HepG2 (cell line): ENCODE measurements around the gene HS3ST5. TPM values are rescaled to one million over a fixed set of nuclear protein-coding genes. Genes with fewer than 3 reads are reported as not detected.

Experiments used
- ARID3A ChIP-seq: IDR thresholded peaks from 2 replicates; pipeline ENCODE4 v1.6.1; 2012; ENCODE audit warnings: low read depth, low read length, improper control_type of control experiment
- CERS6 ChIP-seq: sonication (generic); formaldehyde crosslinking; IDR thresholded peaks from 2 replicates; pipeline ENCODE4 v1.5.0; 2020; ENCODE audit warnings: missing genetic modification reagents
- FOXA3 ChIP-seq: IDR thresholded peaks from 2 replicates; pipeline ENCODE4 v1.6.1; 2016; ENCODE audit warnings: missing genetic modification reagents, missing compliant biosample characterization
- HDAC1 ChIP-seq: sonication (generic); formaldehyde crosslinking; IDR thresholded peaks from 2 replicates; pipeline ENCODE4 v1.5.1; 2020; ENCODE audit warnings: mild to moderate bottlenecking, missing genetic modification reagents
- ISL2 ChIP-seq: sonication (generic); formaldehyde crosslinking; IDR thresholded peaks from 2 replicates; pipeline ENCODE4 v1.5.0; 2020; ENCODE audit warnings: missing genetic modification reagents
- KDM1A ChIP-seq: IDR thresholded peaks from 2 replicates; pipeline ENCODE4 v1.6.1; 2016; ENCODE audit warnings: missing compliant biosample characterization
- KIAA2018 ChIP-seq: sonication (generic); formaldehyde crosslinking; IDR thresholded peaks from 2 replicates; pipeline ENCODE4 v1.5.0; 2020; ENCODE audit warnings: mild to moderate bottlenecking, missing genetic modification reagents, borderline replicate concordance
- MIER2 ChIP-seq: IDR thresholded peaks from 2 replicates; pipeline ENCODE4 v1.6.1; 2016; ENCODE audit warnings: missing biosample characterization, missing genetic modification reagents
- MXD1 ChIP-seq: sonication (generic); formaldehyde crosslinking; IDR thresholded peaks from 2 replicates; pipeline ENCODE4 v1.4.0; 2020; ENCODE audit warnings: mild to moderate bottlenecking, missing genetic modification reagents
- NCOA2 ChIP-seq: sonication (generic); formaldehyde crosslinking; IDR thresholded peaks from 2 replicates; pipeline ENCODE4 v1.8.0; 2022; ENCODE audit warnings: inconsistent platforms
- NFYC ChIP-seq: IDR thresholded peaks from 2 replicates; pipeline ENCODE4 v1.6.1; 2016; ENCODE audit warnings: missing genetic modification reagents, missing compliant biosample characterization
- POLR2G ChIP-seq: fragments of 200-400 bp; formaldehyde crosslinking; IDR thresholded peaks from 2 replicates; pipeline ENCODE4 v1.6.1; 2018; ENCODE audit warnings: mild to moderate bottlenecking, low read depth, low read length, moderate library complexity
- RFXAP ChIP-seq: sonication (generic); formaldehyde crosslinking; IDR thresholded peaks from 2 replicates; pipeline ENCODE4 v1.4.0; 2020; ENCODE audit warnings: missing genetic modification reagents, borderline replicate concordance
- SP140L ChIP-seq: sonication (generic); formaldehyde crosslinking; IDR thresholded peaks from 2 replicates; pipeline ENCODE4 v1.4.0; 2020; ENCODE audit warnings: missing genetic modification reagents, borderline replicate concordance
- TEF ChIP-seq: sonication (generic); formaldehyde crosslinking; IDR thresholded peaks from 2 replicates; pipeline ENCODE4 v1.5.0; 2020; ENCODE audit warnings: missing genetic modification reagents
- ZC3H13 ChIP-seq: sonication (generic); formaldehyde crosslinking; IDR thresholded peaks from 2 replicates; pipeline ENCODE4 v1.8.1; 2023; ENCODE audit warnings: mild to moderate bottlenecking, missing genetic modification reagents, moderate library complexity
- ZNF124 ChIP-seq: sonication (generic); formaldehyde crosslinking; IDR thresholded peaks from 2 replicates; pipeline ENCODE4 v1.4.0; 2020; ENCODE audit warnings: missing genetic modification reagents
- ZNF256 ChIP-seq: sonication (generic); formaldehyde crosslinking; conservative IDR thresholded peaks from 2 replicates; pipeline ENCODE4 v1.4.0; 2020; ENCODE audit warnings: missing genetic modification reagents
- polyA plus RNA-seq, 8 experiments: library from polyadenylated mRNA; depleted of rRNA in 3 of 8; stranded (reverse) in 7 of 8; unstranded in 1 of 8; fragments of >200 nt; fragmentation: Illumina TruSeq in 4 of 8; extraction: Trizol in 4 of 8; gene quantifications; 2 replicates each; pipeline versions ENCODE4 v1.2.1 to v1.2.3, GENCODE V29; 2011 to 2016; ENCODE audit warnings: low read depth in 4 of 8, missing spikeins in 1 of 8, mixed read lengths in 1 of 8; ENCODE audit not compliant: insufficient read depth in 1 of 8
- total RNA-seq, 5 experiments: library from RNA; depleted of rRNA; stranded (reverse); fragments of >200 nt; fragmentation: Illumina TruSeq; extraction: Trizol; gene quantifications; 2 replicates each; pipeline ENCODE4 v1.2.3, GENCODE V29; 2016; ENCODE audit warnings: low read depth in 1 of 5

Gene HS3ST5
- total and polyA plus RNA-seq, 2 of the 13 experiments (the other 11 are each of a cell fraction or from before 2014, with no cell fraction given) = 1.1 to 1.6 TPM

GRCh38 chr6:114158838-114159694, 183.8 kb downstream of the HS3ST5 start (continued):
- TF ChIP-seq KIAA2018 (CRISPR knock-in tag) = no peak
- no peak for TF ChIP-seq RFXAP (CRISPR knock-in tag)
- no peak for TF ChIP-seq CERS6 (CRISPR knock-in tag)
- TF ChIP-seq FOXA3 (CRISPR knock-in tag) = peak; percentile 8; the same call in 1 of the 2 replicates
- TF ChIP-seq MIER2 (CRISPR knock-in tag) = peak; percentile 88
- no peak for TF ChIP-seq TEF (CRISPR knock-in tag)
- TF ChIP-seq ZNF256 = no peak
- 0 out of 2 replicates have a peak, but pooled peaks have one; percentile 25 for TF ChIP-seq ISL2 (CRISPR knock-in tag)
- no peak for TF ChIP-seq ZC3H13
- no peak for TF ChIP-seq HDAC1 (CRISPR knock-in tag)
- no peak for TF ChIP-seq MXD1
- TF ChIP-seq ARID3A = no peak
- TF ChIP-seq NFYC (CRISPR knock-in tag) = no peak
- no peak for TF ChIP-seq POLR2G
- TF ChIP-seq SP140L (CRISPR knock-in tag) = no peak
- peak; percentile 34; the same call in 1 of the 2 replicates for TF ChIP-seq NCOA2 (CRISPR knock-in tag)
- TF ChIP-seq ZNF124 (CRISPR knock-in tag) = no peak
- TF ChIP-seq KDM1A (CRISPR knock-in tag) = no peak
